GM21717 (cell line): ENCODE results near the gene RAD21L1.

Experiments used
- ATAC-seq: cut with Tn5 transposase; IDR thresholded peaks from one replicate; pipeline ENCODE4 v1.9.1; 2021; ENCODE audit warnings: mild to moderate bottlenecking, moderate library complexity; ENCODE audit not compliant: unreplicated experiment

The RAD21L1 gene

DNA sequence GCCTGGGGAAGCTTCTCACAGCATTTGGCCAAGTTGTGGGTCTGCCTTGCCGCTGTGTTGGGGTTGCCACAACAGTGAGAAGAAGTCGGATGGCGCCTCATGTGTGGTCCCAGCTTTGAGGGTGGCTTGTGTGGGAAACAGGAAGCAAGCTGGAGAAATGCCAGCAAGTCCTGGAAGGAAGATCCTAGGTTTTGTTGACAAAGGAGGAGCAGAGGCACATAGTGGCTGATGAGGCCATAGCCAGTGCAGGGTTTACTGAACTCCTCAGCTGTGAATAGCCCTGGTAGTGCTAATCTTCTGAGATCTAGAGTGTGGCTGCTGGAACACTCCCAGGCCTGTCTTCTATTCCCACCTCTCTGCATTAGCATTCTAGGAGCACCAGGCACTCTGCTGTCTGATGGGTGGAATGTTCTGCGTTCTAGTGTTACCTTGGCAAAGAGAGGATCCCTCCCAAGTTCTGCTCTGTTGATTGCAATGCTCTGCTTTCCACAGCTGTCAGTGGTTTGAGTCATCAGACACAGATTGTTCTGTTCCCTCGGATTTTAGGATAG lies 65.4 kb downstream of the RAD21L1 start:
- ATAC-seq = no peak

DNA sequence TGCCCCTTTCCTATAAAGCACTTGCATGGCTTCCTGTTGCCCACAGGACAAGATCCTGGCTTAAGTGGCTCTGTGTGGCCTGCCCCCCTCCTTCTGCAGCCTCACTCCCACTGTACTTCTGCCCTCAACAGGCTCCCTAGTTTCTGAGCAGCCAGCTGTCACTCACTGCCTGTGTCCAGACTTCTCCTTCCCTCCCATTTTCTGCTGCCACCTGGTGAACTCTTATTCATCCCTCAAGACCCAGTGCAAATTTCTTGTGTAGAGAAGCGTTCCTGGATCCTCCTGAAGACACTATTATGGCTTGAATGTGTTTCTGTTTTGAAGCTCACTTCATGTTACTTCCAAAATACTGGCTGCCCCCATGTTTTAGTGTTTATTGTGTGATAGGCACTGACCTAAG lies 66.8 kb downstream of the RAD21L1 start:
- ATAC-seq = no peak

DNA sequence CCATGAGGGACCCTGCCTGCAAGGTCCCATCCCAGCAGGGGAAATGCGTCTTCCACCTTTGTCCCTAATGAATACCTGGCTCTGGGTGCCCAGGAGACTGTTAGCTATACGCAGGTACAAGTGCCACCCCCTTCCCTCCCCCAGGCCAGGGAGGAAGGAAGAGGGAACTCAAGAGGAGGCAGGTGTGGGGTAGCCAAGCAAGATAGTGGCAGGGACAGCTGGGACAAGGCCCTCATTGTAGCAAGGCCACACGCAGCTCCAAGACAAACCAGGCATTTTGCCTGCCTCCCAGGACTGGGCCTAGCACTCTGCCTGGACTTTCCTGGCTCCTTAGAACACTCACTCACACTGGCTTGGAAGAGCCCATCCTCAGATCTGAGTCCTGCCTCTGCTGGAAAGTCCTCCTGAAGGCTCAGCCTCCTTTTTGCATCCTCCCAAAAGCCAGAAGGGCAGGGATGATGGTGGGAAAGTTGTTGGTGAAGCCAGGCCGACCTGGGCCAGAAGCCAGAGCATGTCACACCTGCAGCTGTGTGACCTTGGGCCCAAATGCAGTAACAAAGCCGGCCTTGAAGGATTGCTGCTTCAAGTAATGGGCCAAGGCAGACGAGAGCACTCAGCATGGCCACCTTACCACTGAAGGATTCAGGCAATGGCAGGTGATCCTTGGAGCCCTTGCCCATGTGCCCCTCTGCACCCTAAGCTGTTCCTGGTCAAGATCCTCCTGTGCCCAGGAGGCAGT lies 68.0 kb downstream of the RAD21L1 start:
- no peak for ATAC-seq

DNA sequence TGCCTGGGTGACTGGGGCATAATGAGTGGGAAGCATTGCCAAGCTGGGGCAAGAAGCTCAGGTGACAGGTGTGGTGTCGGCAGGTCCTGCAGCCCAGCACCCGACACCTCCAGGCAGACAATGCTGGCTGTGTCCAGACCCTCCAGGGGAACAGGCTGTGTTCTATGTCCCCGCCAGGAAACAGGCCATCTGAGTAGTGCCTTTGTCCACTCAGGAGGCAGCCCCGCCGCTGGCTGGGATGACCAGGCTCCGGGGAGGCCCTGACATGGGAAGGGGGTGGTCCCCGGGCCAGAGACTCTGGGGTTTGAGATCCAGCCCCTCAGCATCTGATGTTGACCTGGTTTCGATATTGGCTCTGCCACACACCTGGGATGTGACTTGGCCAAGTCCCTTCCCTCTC lies 68.7 kb downstream of the RAD21L1 start:
- no peak for ATAC-seq

DNA sequence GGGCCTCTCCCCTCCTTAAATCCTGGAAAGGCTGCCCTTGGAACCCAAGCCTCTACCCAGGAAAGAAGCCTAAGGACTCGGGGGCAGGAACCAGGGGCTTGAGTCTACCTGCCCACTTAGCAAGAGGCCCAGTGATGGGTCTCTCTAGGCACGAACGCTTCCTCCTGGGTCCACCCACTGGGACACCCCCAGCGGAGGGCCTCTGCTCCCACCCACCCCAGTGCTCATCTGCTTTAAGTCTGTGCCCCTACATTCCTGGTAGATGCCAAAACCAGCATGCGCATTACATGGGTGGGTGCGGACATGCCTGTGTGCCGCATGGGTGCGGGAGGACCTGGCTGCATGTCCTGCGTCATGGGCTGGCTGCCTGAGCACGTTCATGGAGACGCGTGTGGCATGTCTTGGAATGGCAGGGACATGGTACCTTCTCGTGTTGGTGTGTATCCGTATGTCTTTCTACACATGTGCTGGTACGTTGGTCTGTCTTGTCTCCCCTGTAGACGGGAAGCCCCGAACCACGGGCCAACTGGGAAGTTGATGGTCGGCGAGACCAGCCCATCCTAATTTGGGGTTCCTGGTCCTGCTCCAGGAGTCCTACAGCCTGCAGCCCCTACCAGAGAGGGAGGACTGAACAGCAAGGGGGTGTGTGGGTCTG lies 69.6 kb downstream of the RAD21L1 start:
- ATAC-seq = no peak

DNA sequence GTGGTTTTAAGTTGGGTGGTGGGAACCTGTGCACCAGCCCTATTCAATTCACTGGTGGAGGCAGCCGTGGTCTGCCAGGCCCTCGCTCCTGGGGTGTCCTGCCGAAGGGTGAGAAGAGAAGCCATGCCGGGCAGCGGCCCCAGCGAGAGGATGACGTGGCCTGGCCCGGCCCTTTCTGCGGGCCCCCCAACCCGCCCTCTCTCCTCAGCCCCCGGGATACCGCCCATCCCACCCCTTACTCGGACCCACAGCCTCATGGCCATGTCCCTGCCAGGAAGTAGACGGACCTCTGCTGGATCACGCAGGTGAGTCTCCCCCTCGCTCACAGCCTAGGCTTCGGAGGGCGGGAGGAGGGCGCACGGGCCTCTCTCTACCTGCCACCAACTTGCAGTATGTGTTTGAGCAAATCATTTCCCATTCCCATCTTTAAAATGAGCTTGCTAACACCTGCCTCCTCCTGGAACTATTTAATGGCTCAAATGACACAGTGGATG lies 70.3 kb downstream of the RAD21L1 start:
- ATAC-seq = no peak

DNA sequence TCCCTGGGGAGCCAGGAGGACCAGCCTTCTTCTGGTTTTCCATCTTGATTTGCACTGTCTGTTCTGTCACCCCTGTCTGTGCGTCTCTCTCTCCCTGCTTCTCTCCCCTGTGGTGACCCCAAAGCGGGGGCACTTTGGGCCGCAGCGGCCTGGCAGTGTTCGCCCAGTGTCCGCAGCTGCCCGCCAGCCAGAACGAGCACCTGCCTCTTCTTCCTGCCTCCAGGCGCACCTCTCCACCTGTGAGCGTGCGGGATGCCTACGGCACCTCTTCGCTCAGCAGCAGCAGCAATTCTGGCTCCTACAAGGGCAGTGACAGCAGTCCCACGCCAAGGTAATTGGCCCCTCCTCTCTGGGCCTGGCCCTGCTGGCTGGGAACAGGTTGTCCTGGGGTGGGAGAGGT lies 71.1 kb downstream of the RAD21L1 start:
- no peak for ATAC-seq

DNA sequence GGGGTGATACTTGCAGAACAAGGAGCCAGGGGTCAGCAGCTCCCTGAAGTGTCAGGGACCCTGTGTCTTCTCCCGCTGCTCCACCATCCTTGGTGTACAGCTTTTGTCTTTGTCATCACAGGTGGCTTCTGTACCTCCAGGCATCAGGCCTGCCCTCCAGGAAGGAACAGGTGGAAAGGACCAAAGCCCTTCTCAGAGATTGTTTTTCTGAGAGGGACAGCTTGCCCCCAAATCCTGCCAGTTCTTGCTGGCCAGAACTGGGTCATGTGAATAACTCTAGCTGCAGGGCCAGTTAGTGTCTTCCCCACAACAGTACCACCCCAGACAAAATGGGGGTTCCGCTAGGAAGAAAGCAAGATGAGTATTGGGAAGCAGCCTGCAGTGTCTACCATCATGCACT lies 71.6 kb downstream of the RAD21L1 start:
- ATAC-seq = no peak

DNA sequence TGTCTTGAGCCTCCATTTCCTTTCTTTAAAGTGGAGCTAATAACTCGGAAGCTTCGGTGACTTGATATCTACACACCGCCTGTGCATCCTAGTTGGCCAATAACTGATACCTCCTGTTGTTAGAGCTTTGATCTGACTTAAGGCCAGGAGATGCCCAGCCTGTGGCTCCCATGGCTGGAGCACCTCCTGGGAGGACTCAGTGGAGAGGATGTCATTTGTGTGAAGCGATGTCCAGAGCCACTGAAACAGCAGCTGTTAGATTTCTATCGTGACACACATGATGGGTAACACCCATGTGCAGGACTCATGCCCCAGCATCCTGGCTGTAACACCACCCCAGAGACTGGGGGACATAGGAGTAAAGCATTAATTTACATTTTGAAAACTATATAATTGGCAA lies 72.3 kb downstream of the RAD21L1 start:
- ATAC-seq = no peak

DNA sequence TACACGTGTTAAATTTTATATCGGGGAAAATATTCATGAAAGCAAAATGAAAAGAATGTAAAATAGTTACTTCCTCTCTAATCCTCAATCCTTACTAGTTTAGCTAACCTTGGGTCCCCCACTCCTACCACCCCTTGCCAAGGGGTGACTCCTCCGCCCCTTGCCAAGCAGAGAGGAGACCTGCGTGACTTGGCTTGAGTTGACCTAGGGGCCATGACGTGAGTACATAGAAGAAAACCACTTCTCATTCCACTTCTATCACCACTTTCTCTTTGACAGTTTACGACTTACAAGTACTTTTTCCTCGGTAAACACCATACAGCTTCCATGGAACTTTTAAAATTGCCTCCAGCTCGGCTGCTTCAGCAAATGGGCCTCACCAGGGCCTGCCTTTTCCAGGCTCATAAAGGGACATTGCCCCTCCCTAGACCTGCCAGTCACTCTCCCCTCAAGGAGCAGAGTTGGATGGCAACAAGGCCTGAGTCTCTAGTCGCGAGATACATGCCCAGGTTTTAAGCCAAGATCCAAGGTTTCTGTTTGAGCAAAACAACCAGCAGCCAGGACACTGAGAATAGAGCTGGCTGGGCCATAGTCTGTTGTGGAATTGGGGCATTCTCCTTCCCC lies 73.2 kb downstream of the RAD21L1 start:
- ATAC-seq = no peak

DNA sequence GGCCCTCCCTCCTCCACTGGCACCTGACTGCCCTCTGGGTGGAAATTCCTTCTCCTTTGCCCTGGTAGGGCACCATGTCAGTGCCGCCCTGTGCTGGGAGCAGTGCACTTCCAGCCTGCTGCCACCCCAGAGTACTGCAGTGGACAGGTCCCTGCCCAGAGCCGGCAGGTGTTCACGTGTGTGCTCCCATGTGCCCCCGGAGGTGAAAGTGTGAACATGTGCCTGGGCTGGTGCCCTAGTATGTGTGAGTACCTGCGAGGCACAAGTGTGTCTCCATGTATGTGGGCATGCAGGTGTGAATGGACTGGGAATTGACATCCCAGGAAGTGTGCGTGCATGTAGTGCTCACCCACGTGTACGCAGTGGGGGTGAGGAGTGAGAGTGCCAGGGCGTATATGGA lies 73.7 kb downstream of the RAD21L1 start:
- no peak for ATAC-seq

DNA sequence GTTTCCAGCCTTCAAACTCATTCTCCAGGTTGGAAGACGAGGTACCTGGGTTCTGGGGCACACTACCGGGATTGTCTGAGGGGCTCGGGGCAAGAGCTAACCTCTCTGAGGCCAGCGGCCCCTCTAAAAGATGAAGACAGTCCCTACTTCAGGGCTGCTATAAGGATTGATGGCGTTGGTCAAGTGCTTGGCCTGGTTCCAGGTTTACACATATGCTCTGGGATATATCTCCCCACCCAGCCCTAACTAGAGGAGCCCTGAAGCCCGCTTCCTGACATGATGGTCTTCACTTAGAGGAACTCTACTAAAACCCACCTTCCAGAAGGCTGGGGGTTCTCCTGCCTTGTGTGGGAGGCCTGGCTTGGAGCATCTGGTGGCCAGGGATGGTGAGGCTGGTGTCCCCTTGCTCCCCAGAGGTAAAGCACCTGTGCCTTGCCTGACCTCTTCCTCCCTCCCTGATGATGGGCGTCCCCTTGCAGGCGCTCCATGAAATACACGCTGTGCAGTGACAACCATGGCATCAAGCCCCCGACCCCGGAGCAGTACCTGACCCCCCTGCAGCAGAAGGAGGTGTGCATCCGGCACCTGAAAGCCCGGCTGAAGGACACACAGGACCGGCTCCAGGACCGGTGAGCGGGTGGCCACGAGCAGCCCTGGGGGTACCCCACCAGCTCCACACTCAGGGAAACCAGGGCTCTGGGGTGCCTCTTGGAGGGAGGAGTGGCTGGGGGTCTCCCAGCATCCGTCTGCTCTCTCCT lies 74.4 kb downstream of the RAD21L1 start:
- no peak for ATAC-seq

DNA sequence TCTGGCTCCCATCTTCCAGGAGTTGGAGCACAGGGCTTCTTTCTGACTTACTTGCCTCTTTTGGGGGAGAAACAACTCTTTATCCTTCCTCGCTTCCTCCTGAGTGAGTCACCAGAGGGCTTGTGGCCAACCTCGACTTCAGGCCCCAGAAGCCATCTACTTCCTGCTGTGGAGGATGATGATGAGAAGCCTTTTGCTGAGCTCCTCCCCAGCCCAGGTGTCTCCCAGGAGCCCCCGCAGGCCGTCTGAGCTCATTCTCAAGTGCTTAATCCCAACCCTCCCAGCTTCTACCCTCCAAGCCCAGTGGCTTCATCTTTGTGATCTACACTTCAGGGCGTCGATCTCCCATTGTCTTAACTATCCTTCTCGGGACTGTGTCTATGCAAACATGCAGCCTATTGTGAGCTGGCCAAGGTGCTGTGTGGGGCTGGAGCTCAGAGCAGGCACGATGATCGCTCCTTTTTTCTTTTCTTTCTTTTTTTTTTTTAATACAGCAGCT lies 75.2 kb downstream of the RAD21L1 start:
- no peak for ATAC-seq

DNA sequence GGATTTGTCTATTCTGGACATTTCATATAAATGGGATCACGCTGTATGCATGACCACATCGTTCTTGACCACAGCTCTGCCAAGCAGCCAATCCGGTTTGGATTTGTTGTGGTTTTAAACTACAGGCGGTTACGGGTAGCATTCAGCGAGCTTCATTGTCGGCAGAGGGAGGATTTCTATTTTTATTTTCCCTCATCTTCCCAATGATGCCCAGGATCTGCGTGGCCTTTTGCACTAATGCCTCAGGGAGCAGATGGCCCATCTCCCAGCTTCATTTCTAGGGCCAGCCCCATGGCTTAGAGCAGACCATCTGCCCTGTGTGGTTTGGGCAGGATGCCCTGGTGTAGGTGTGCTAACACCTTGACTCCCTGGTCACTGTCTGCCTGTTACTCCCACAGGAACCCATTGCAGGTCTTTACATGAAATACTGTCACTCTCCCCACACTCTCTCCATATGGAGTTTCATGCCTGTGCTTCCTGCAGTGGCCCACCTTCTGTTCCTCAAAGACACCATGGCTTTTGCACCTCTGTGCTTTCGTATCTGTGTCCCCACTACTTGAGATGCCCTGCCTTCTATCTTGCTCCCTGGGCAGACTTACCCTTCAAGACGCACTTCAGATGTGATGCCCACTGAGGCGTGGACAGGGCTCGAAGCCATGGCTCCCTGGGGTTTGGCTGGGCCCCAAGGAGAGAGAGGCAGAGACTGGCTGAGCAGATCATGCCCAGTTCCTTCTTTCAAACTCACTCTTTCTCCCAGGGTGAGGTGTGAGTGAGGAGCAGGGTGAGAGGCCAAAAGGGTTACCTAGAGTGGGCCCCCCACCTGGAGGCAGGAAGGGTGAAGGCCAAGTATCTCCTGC lies 77.1 kb downstream of the RAD21L1 start:
- ATAC-seq = no peak

DNA sequence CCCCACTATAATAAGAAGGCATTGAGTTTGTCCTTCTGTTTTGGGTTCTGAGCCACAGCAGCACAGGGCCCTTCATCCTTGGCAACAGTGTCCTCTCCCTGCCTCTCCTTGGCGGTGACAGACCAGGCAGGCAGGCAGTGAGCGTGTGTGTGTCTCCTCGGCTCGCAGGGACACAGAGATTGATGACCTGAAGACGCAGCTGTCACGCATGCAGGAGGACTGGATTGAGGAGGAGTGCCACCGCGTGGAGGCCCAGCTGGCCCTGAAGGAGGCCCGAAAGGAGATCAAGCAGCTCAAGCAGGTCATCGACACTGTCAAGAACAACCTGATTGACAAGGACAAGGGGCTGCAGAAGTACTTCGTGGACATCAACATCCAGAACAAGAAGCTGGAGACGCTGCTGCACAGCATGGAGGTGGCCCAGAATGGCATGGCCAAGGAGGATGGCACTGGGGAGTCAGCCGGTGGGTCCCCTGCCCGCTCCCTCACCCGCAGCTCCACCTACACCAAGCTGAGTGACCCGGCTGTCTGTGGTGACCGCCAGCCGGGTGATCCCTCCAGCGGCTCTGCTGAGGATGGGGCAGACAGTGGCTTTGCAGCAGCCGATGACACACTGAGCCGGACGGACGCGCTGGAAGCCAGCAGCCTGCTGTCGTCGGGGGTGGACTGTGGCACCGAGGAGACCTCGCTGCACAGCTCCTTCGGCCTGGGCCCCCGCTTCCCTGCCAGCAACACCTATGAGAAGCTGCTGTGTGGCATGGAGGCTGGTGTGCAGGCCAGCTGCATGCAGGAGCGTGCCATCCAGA lies 79.1 kb downstream of the RAD21L1 start:
- ATAC-seq = no peak
